ENCODE measurements around the gene TRMT1.

TRMT1 gene

GRCh38 chr19:13089857-13090507 is 26.6 kb downstream of the TRMT1 start:
- no peak for DNase-seq

- DNase-seq, result no peak
Measured at GRCh38 chr19:13089139-13089856, 27.2 kb downstream of the TRMT1 start.

- no peak for DNase-seq
Measured at GRCh38 chr19:13087795-13088537, 28.6 kb downstream of the TRMT1 start.

GRCh38 chr19:13087295-13087694 is 29.2 kb downstream of the TRMT1 start:
- DNase-seq, result no peak

GRCh38 chr19:13086341-13086740 is 30.2 kb downstream of the TRMT1 start:
- no peak for DNase-seq

- no peak for DNase-seq
Measured at GRCh38 chr19:13085666-13086065, 30.9 kb downstream of the TRMT1 start.

- DNase-seq, result no peak
Measured at GRCh38 chr19:13083627-13084026, 32.9 kb downstream of the TRMT1 start.

- DNase-seq, result no peak
Measured at GRCh38 chr19:13083008-13083404, 33.5 kb downstream of the TRMT1 start.

GRCh38 chr19:13082192-13083007 is 34.1 kb downstream of the TRMT1 start:
- no peak for DNase-seq

- DNase-seq, result no peak
Measured at GRCh38 chr19:13079542-13079986, 37.0 kb downstream of the TRMT1 start.

GRCh38 chr19:13078897-13079541 is 37.5 kb downstream of the TRMT1 start:
- DNase-seq, result no peak

GRCh38 chr19:13078381-13078780 is 38.2 kb downstream of the TRMT1 start:
- no peak for DNase-seq

- no peak for DNase-seq
Measured at GRCh38 chr19:13077240-13077639, 39.3 kb downstream of the TRMT1 start.

- DNase-seq, result no peak
Measured at GRCh38 chr19:13076787-13077186, 39.8 kb downstream of the TRMT1 start.

- DNase-seq, result no peak
Measured at GRCh38 chr19:13076320-13076719, 40.2 kb downstream of the TRMT1 start.

GRCh38 chr19:13074378-13074777 is 42.2 kb downstream of the TRMT1 start:
- DNase-seq, result no peak

GRCh38 chr19:13073263-13073662 is 43.3 kb downstream of the TRMT1 start:
- DNase-seq, result no peak

GRCh38 chr19:13072188-13072908 is 44.2 kb downstream of the TRMT1 start:
- DNase-seq, result no peak

- no peak for DNase-seq
Measured at GRCh38 chr19:13071444-13072187, 44.9 kb downstream of the TRMT1 start.

GRCh38 chr19:13070425-13071140 is 46.0 kb downstream of the TRMT1 start:
- no peak for DNase-seq
